HCT116 (cell line): ENCODE results near the gene IQCK. TPM values are rescaled to one million over a fixed set of nuclear protein-coding genes. Genes with fewer than 3 reads are reported as not detected.

Experiments
- ATAC-seq: fragments of 200-7000 bp; cut with Tn5 transposase; 2 replicates; pipeline ENCODE4 v1.9.1; 2020; ENCODE audit warnings: mild to moderate bottlenecking, moderate library complexity
- Bru-seq: library from RNA; stranded (reverse); fragments of 400-500 nt; gene quantifications from one replicate; lab custom pipeline; 2021; lab: Mats Ljungman, UMichigan
- BruChase-seq, 2 experiments: library from RNA; stranded (reverse); fragments of 400-500 nt; gene quantifications; one replicate each; lab custom pipeline; 2021; lab: Mats Ljungman, UMichigan
- BruUV-seq: library from RNA; stranded (reverse); fragments of 400-500 nt; replicated peaks from 2 replicates; lab custom pipeline; 2021; lab: Mats Ljungman, UMichigan
- CTCF ChIA-PET: fragments of 300-600 bp; sonication (Branson Sonifier 250); formaldehyde crosslinking; loops from one replicate; lab custom pipeline; 2021; ENCODE audit warnings: antibody characterized with exemption; lab: Charles Lee
- POLR2A ChIA-PET: fragments of 300-600, 350-600 bp; sonication (Branson Sonifier 250); formaldehyde crosslinking; loops from one replicate; lab custom pipeline; 2021; ENCODE audit warnings: antibody characterized with exemption; lab: Charles Lee
- RAD21 ChIA-PET, 2 experiments: fragments of 300-600 bp; sonication (Branson Sonifier 250); formaldehyde crosslinking; loops; one replicate each; lab custom pipeline; 2023; ENCODE audit warnings: low total read pairs in 2 of 2; ENCODE audit not compliant: uncharacterized antibody in 2 of 2, unreplicated experiment in 2 of 2, low non-redundant PET in 1 of 2; lab: Charles Lee
- DNase-seq: peaks from one replicate; pipeline ENCODE4 v3.0.0-alpha.2; 2010; ENCODE audit warnings: low read depth, low spot score
- H2AFZ ChIP-seq: fragments of 200-600 bp; shearing (Covaris generic), sonication (generic); 2 replicates; pipeline ENCODE4 v1.6.1; 2017; ENCODE audit warnings: low read depth, mixed run types, mixed read lengths, antibody characterized with exemption, low read length; ENCODE audit not compliant: poor library complexity, severe bottlenecking
- H3K27ac ChIP-seq: 2 replicates; pipeline ENCODE4 v1.5.1; 2012; ENCODE audit warnings: low read depth, low read length
- H3K27me3 ChIP-seq: fragments of 200-600 bp; sonication (generic); 2 replicates; pipeline ENCODE4 v1.6.1; 2016; ENCODE audit warnings: mixed run types, low read length, mixed read lengths; ENCODE audit not compliant: insufficient read depth
- H3K36me3 ChIP-seq, 2 experiments: fragments of 200-500 bp in 1 of 2; fragments of 200-600 bp in 1 of 2; sonication (Bioruptor generic) in 1 of 2; sonication (generic) in 1 of 2; 2 replicates each; pipeline versions ENCODE4 v1.5.1 to v1.6.1; 2014 to 2016; ENCODE audit warnings: low read length in 2 of 2, inconsistent platforms in 1 of 2, mixed read lengths in 1 of 2, mixed run types in 1 of 2; ENCODE audit not compliant: insufficient read depth in 2 of 2, control insufficient read depth in 1 of 2
- H3K4me1 ChIP-seq, 2 experiments: fragments of 200-600 bp in 1 of 2; sonication (generic) in 1 of 2; 2 replicates each; pipeline versions ENCODE4 v1.5.1 to v1.6.1; 2012 to 2017; ENCODE audit warnings: low read length in 2 of 2, inconsistent platforms in 1 of 2, mild to moderate bottlenecking in 1 of 2, mixed read lengths in 1 of 2, mixed run types in 1 of 2, moderate library complexity in 1 of 2; ENCODE audit not compliant: insufficient read depth in 2 of 2, control insufficient read depth in 1 of 2
- H3K4me2 ChIP-seq: fragments of 200-600 bp; sonication (generic); 2 replicates; pipeline ENCODE4 v1.6.1; 2017; ENCODE audit warnings: mixed run types, low read length, mixed read lengths
- H3K4me3 ChIP-seq, 2 experiments: fragments of 200-600 bp in 1 of 2; sonication (generic) in 1 of 2; replicated peaks in 1 of 2; 2 replicates each; pipeline ENCODE4 v1.5.1; 2011 to 2016; ENCODE audit warnings: low read length in 2 of 2, control low read depth in 1 of 2, low read depth in 1 of 2, mild to moderate bottlenecking in 1 of 2, mixed read lengths in 1 of 2, mixed run types in 1 of 2
- H3K79me2 ChIP-seq: fragments of 200-600 bp; sonication (generic); 2 replicates; pipeline ENCODE4 v1.6.1; 2017; ENCODE audit warnings: mild to moderate bottlenecking, mixed run types, low read length, moderate library complexity, mixed read lengths; ENCODE audit not compliant: insufficient read depth
- H3K9ac ChIP-seq: fragments of 200-600 bp; sonication (generic); 2 replicates; pipeline ENCODE4 v1.6.1; 2016; ENCODE audit warnings: low read length, mixed read lengths
- H3K9me2 ChIP-seq: fragments of 200-600 bp; sonication (generic), shearing (Covaris generic); 2 replicates; pipeline ENCODE4 v1.6.1; 2017; ENCODE audit warnings: mixed run types, mild to moderate bottlenecking, moderate library complexity; ENCODE audit not compliant: insufficient read depth
- H3K9me3 ChIP-seq, 2 experiments: fragments of 200-500 bp in 1 of 2; fragments of 200-600 bp in 1 of 2; sonication (Bioruptor generic) in 1 of 2; sonication (generic) in 1 of 2; 2 replicates each; pipeline ENCODE4 v1.6.1; 2014 to 2017; ENCODE audit warnings: low read length in 2 of 2, mixed read lengths in 2 of 2, inconsistent platforms in 1 of 2, low read depth in 1 of 2, mild to moderate bottlenecking in 1 of 2, mixed run types in 1 of 2, moderate library complexity in 1 of 2; ENCODE audit not compliant: control insufficient read depth in 1 of 2, insufficient read depth in 1 of 2
- H4K20me1 ChIP-seq: fragments of 200-600 bp; sonication (generic), shearing (Covaris generic); 2 replicates; pipeline ENCODE4 v1.6.1; 2017; ENCODE audit warnings: mixed run types, mild to moderate bottlenecking, moderate library complexity; ENCODE audit not compliant: insufficient read depth
- ATF3 ChIP-seq: IDR thresholded peaks from 2 replicates; pipeline ENCODE4 v1.6.1; 2012
- CBX3 ChIP-seq: IDR thresholded peaks from 2 replicates; pipeline ENCODE4 v1.6.1; 2012; ENCODE audit warnings: low read depth
- CEBPB ChIP-seq: IDR thresholded peaks from 2 replicates; pipeline ENCODE4 v1.6.1; 2012; ENCODE audit warnings: low read depth
- CTCF ChIP-seq, 3 experiments: fragments of 200-600 bp in 1 of 3; sonication (generic) in 1 of 3; IDR thresholded peaks in 2 of 3; conservative IDR thresholded peaks in 1 of 3; 2 replicates each; pipeline ENCODE4 v1.5.1; 2012 to 2017; ENCODE audit warnings: low read depth in 2 of 3, low read length in 2 of 3, antibody characterized with exemption in 1 of 3, borderline replicate concordance in 1 of 3, control low read depth in 1 of 3, mild to moderate bottlenecking in 1 of 3, mixed read lengths in 1 of 3, mixed run types in 1 of 3, moderate library complexity in 1 of 3; ENCODE audit not compliant: insufficient read depth in 1 of 3
- EGR1 ChIP-seq: IDR thresholded peaks from 2 replicates; pipeline ENCODE4 v1.6.1; 2012; ENCODE audit warnings: low read depth
- ELF1 ChIP-seq: IDR thresholded peaks from 2 replicates; pipeline ENCODE4 v1.6.1; 2012; ENCODE audit warnings: low read depth, borderline replicate concordance
- EZH2 ChIP-seq: fragments of 200-600 bp; sonication (generic); IDR thresholded peaks from 2 replicates; pipeline ENCODE4 v1.6.1; 2017; ENCODE audit warnings: antibody characterized with exemption, mixed run types
- EZH2phosphoT487 ChIP-seq: fragments of 200-600 bp; IDR thresholded peaks from 2 replicates; pipeline ENCODE4 v1.6.1; 2018; ENCODE audit warnings: antibody characterized with exemption, borderline replicate concordance
- JUND ChIP-seq: IDR thresholded peaks from 2 replicates; pipeline ENCODE4 v1.6.1; 2012
- MAX ChIP-seq: IDR thresholded peaks from 2 replicates; pipeline ENCODE4 v1.6.1; 2012
- POLR2A ChIP-seq: IDR thresholded peaks from 2 replicates; pipeline ENCODE4 v1.7.0; 2011; ENCODE audit warnings: borderline replicate concordance; ENCODE audit not compliant: insufficient read depth, insufficient read length; ENCODE audit errors: extremely low read depth
- POLR2AphosphoS5 ChIP-seq: IDR thresholded peaks from 2 replicates; pipeline ENCODE4 v1.6.1; 2011; ENCODE audit warnings: mild to moderate bottlenecking, low read depth, low read length, moderate library complexity
- RAD21 ChIP-seq: IDR thresholded peaks from 2 replicates; pipeline ENCODE4 v1.6.1; 2012; ENCODE audit warnings: low read depth, mild to moderate bottlenecking
- SIN3A ChIP-seq: IDR thresholded peaks from 2 replicates; pipeline ENCODE4 v1.6.1; 2012; ENCODE audit warnings: low read depth
- SP1 ChIP-seq: IDR thresholded peaks from 2 replicates; pipeline ENCODE4 v1.6.1; 2012; ENCODE audit warnings: low read depth
- SRF ChIP-seq: IDR thresholded peaks from 2 replicates; pipeline ENCODE4 v1.6.1; 2012; ENCODE audit warnings: low read depth
- YY1 ChIP-seq: IDR thresholded peaks from 2 replicates; pipeline ENCODE4 v1.6.1; 2011; ENCODE audit warnings: low read length, low read depth, moderate library complexity, mild to moderate bottlenecking; ENCODE audit not compliant: insufficient replicate concordance; ENCODE audit errors: extremely low read depth
- ZBTB33 ChIP-seq: IDR thresholded peaks from 2 replicates; pipeline ENCODE4 v1.6.1; 2011; ENCODE audit warnings: mild to moderate bottlenecking, low read length, moderate library complexity; ENCODE audit not compliant: insufficient replicate concordance; ENCODE audit errors: extremely low read depth
- ZFX ChIP-seq: fragments of 450-650 bp; IDR thresholded peaks from 2 replicates; pipeline ENCODE4 v1.6.1; 2017
- intact Hi-C: fragments of 100-400 bp; cut with micrococcal nuclease; formaldehyde crosslinking; loops from 2 replicates; pipeline ENCODE4 v1.10.0; 2022
- long read RNA-seq: library from polyadenylated mRNA; unstranded; transcript quantifications from one replicate; pipeline ENCODE4 v2.0.0, GENCODE V29; 2021; ENCODE audit not compliant: unreplicated experiment
- polyA plus RNA-seq: library from polyadenylated mRNA; unstranded; fragments of >200 nt; gene quantifications from 2 replicates; pipeline ENCODE4 v1.2.1, GENCODE V29; 2012; ENCODE audit warnings: missing spikeins
- total RNA-seq: library from RNA; stranded (reverse); gene quantifications from one replicate; pipeline ENCODE4 v1.2.1, GENCODE V29; 2021; ENCODE audit not compliant: unreplicated experiment

The IQCK gene, protein sequence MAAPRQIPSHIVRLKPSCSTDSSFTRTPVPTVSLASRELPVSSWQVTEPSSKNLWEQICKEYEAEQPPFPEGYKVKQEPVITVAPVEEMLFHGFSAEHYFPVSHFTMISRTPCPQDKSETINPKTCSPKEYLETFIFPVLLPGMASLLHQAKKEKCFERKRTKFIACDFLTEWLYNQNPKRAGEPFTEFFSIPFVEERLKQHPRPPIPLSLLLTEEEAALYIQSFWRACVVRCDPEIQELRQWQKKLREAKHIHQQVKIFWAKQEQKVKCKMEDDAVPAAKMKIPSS
- total RNA-seq = 11.8 TPM
- polyA plus RNA-seq = 4.1 and 4.7 TPM in 2 replicates
- Bru-seq, nascent RNA = percentile 51 among the genes with signal in this experiment
- percentile 40 among the genes with signal in this experiment for BruChase-seq, experiment 1, labeled RNA remaining after a 6-hour chase
- BruChase-seq, experiment 2, labeled RNA remaining after a 2-hour chase = percentile 42 among the genes with signal in this experiment
- long read RNA-seq, partial matches to known transcripts = 10 of 19 reads
- long read RNA-seq, other reads (novel, unspliced or antisense) = 9 of 19 reads

DNA sequence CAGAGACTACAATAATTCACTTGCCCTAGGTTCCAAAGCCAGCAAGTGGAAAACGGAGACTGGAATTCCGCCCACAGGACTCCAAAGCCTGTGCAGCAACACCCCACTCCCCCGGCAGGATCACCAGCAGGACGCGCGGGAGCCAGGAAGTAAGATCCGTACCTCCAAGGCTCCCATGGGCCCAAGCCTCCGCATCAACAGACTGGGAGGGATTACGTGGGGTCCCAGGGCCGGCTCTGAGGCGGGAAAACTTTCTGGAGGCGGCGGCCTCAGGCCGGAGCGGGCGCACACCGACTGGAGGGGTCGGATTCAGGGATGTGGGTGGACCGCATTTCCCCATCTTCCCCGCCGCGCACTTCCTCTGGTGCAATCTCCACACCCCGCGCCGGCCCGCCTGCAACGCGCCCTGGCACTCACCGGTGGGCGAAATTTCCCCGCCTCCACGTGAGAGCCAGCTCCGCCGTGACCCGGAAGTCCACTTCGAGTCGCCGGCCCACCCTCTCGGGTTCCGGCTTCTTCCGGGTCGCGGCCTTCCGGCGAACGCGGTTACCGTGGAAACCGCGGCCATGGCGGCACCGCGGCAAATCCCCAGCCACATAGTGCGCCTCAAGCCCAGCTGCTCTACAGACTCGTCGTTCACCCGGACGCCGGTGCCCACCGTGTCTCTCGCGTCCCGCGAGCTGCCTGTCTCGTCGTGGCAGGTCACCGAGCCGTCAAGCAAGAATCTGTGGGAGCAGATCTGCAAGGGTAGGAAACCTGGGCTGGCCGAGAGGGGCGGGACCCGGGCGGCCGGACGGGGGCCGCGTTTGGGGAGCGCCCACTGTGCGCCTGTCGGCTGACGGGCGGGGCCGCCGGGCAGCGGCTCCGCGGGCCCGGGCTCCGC is at the start of gene IQCK, which contains the start of gene KNOP1:
Gene IQCK (plus strand): TSS at position 531 of the 883 bp plus-strand sequence. CDS start 36 bp downstream, at position 567.
Gene KNOP1 (minus strand): TSS at position 487 of the 883 bp plus-strand sequence. CDS start 3,192 bp downstream, outside the sequence.
- Histone ChIP-seq H3K79me2 (peaks cover 71% of the 10 kb centered on the region), H3K27ac (peak within 1 kb of the TSS; percentile 86), H3K36me3 (peaks cover 9 to 18% of the 10 kb centered on the region in 2 experiments; a peak in 3 of 4 replicates), H3K9ac (peak within 1 kb of the TSS; percentile 88), H2AFZ (peak within 1 kb of the TSS; percentile 83), H3K4me3 (peak within 1 kb of the TSS; percentile 92 to 95), H3K9me3 (no peaks in the 10 kb centered on the region), H3K4me1 (peaks cover 11 to 24% of the 10 kb centered on the region in 2 experiments), H4K20me1 (peaks cover 4% of the 10 kb centered on the region; the same call in 1 of the 2 replicates), H3K27me3 (no peaks in the 10 kb centered on the region), H3K9me2 (no peaks in the 10 kb centered on the region), H3K4me2 (peak within 1 kb of the TSS; percentile 79)
- ChIA-PET POLR2A (interaction anchor here (0.7 to 1.2 kb wide), 2 partner anchors 11 to 907 kb away, joined by 3 read pairs; no protein-coding TSS in a partner anchor), CTCF (interaction anchor here (1.0 kb wide), 1 partner anchor 18 kb away, joined by 3 read pairs; no protein-coding TSS in a partner anchor), RAD21 (no interaction called here)
- intact Hi-C loops = no loop called here
- DNase-seq (peak; percentile 68), ATAC-seq (peak; percentile 90)
- TSS peak; percentile 66 for BruUV-seq
- TF ChIP-seq POLR2AphosphoS5 (peak; percentile 59), ELF1 (peak; percentile 85), SIN3A (peak; percentile 88), RAD21 (no peak), CTCF (IDR thresholded peaks at IDR 0.05 in 2 of 3, conservative IDR thresholded peaks at IDR 0.05 in 1 of 3; ENCODE audit: borderline replicate concordance in 1 of 3, insufficient read depth in 1 of 3, low read depth in 2 of 3, low read length in 2 of 3) (no peak), EGR1 (peak; percentile 56), ZBTB33 (no peak), EZH2 (no peak), ATF3 (no peak), YY1 (peak; percentile 81), ZFX (peak; percentile 79), EZH2phosphoT487 (no peak), JUND (no peak), CEBPB (no peak), MAX (peak; percentile 94), POLR2A (peak; percentile 27), SP1 (no peak), SRF (0 out of 2 replicates have a peak, but pooled peaks have one; percentile 13), CBX3 (no peak; the same call in 1 of the 2 replicates)
